Measurements from ENCODE around the gene ZNF664. TPM values are rescaled to one million over a fixed set of nuclear protein-coding genes. Genes with fewer than 3 reads are reported as not detected.

Gene ZNF664
- total and polyA plus RNA-seq, 9 of the 15 experiments (the other 6 are each of a cell fraction or from before 2014, with no cell fraction given) = 3.3 to 101 (median 63.6) TPM

- CTCF ChIA-PET (ENCODE audit: low intra/inter-chr PET ratio) = no interaction called here
- 50% methylated on average over 18 of the region's 18 CpGs for WGBS (ENCODE audit: insufficient coverage, low coverage, missing lambda C conversion rate)
- H3K79me2 ChIP-seq (ENCODE audit: control insufficient read depth, insufficient read depth, low read length) = no peaks in the 10 kb centered on the region
- no peak overlapping the region for H3K9ac ChIP-seq (ENCODE audit: insufficient read depth in 1 of 2, low read depth in 2 of 2, low read length in 2 of 2)
- H3K4me3 ChIP-seq = no peak overlapping the region
- POLR2A ChIA-PET = no interaction called here
- H4K20me1 ChIP-seq (replicated peaks; ENCODE audit: control insufficient read depth, insufficient read depth, low read length) = peaks cover 16% of the 10 kb centered on the region
- DNase-seq (ENCODE audit: extremely low read depth in 1 of 4, low spot score in 3 of 4) = no peak
- H3K4me1 ChIP-seq (replicated peaks in 1 of 2; ENCODE audit: control insufficient read depth in 2 of 2, insufficient read depth in 2 of 2, low read length in 2 of 2) = peaks cover 0 to 3% of the 10 kb centered on the region in 2 experiments; a peak in 4 of 5 replicates
- no peak overlapping the region for H2AFZ ChIP-seq (ENCODE audit: low read depth, low read length)
- H3K27ac ChIP-seq (ENCODE audit: extremely low read depth, low read depth, low read length) = no peak overlapping the region
- no TSS peak for BruUV-seq (replicated peaks)
- peaks cover 52 to 92% of the 10 kb centered on the region in 2 experiments for H3K27me3 ChIP-seq (ENCODE audit: control insufficient read depth in 2 of 2, insufficient read depth in 2 of 2, low read length in 2 of 2)
- H3K9me1 ChIP-seq (ENCODE audit: control insufficient read depth, insufficient read depth, low read length) = no peaks in the 10 kb centered on the region
- no peaks in the 10 kb centered on the region; the same call in 1 of the 2 replicates for H3K9me3 ChIP-seq (replicated peaks; ENCODE audit: control insufficient read depth, insufficient read depth, low read depth, low read length)
- no peak overlapping the region for H3K4me2 ChIP-seq (ENCODE audit: insufficient read depth, low read length)
- in situ Hi-C loops (cut with MboI) = no loop called here
- intact Hi-C loops (cut with micrococcal nuclease) = no loop called here
- no peaks in the 10 kb centered on the region for H3K36me3 ChIP-seq (ENCODE audit: control insufficient read depth, insufficient read depth, low read length)
- no peak for FAIRE-seq
- no peak for ATAC-seq
- no peak for TF ChIP-seq EGR1 (conservative IDR thresholded peaks at IDR 0.05)
- TF ChIP-seq ZNF584 (CRISPR knock-in tag; IDR thresholded peaks at IDR 0.05; ENCODE audit: low read depth) = no peak
- no peak for TF ChIP-seq E2F1 (CRISPR knock-in tag; IDR thresholded peaks at IDR 0.05)
- TF ChIP-seq SOX6 (IDR thresholded peaks at IDR 0.05) = no peak
- TF ChIP-seq CGGBP1 (CRISPR knock-in tag; IDR thresholded peaks at IDR 0.05) = no peak
- no peak for TF ChIP-seq AFF1 (IDR thresholded peaks at IDR 0.05; ENCODE audit: low read depth in 1 of 2, partially characterized antibody in 2 of 2)
- TF ChIP-seq PTRF (tag; IDR thresholded peaks at IDR 0.05) = no peak
- TF ChIP-seq ETS1 (conservative IDR thresholded peaks at IDR 0.05; ENCODE audit: control insufficient read depth, low read depth, low read length) = no peak
- TF ChIP-seq ZNF449 (CRISPR knock-in tag; IDR thresholded peaks at IDR 0.05) = no peak
- TF ChIP-seq SUPT5H (IDR thresholded peaks at IDR 0.05) = no peak
- TF ChIP-seq ZNF274 (IDR thresholded peaks at IDR 0.05; ENCODE audit: borderline replicate concordance, low read depth, low read length) = no peak
- no peak for TF ChIP-seq BRD9 (IDR thresholded peaks at IDR 0.05; ENCODE audit: low read depth, partially characterized antibody)
Observed at GRCh38 chr12:123936471-123936870, 36.5 kb upstream of the ZNF664 start.
